Forelimb muscle (tissue), 1 donor: Measurements from ENCODE around the gene SMPD1. TPM values are rescaled to one million over a fixed set of nuclear protein-coding genes. Genes with fewer than 3 reads are reported as not detected.

Experiments used
- DNase-seq: peaks from one replicate; pipeline ENCODE4 v3.0.0-alpha.2; 2013; ENCODE audit warnings: low read depth
- polyA plus RNA-seq: library from polyadenylated mRNA; unstranded; fragments of 120-200 nt; gene quantifications from one replicate; pipeline ENCODE4 v1.2.1, GENCODE V29; 2013; ENCODE audit not compliant: insufficient read length

The SMPD1 gene
- 22.4 TPM for polyA plus RNA-seq

DNA sequence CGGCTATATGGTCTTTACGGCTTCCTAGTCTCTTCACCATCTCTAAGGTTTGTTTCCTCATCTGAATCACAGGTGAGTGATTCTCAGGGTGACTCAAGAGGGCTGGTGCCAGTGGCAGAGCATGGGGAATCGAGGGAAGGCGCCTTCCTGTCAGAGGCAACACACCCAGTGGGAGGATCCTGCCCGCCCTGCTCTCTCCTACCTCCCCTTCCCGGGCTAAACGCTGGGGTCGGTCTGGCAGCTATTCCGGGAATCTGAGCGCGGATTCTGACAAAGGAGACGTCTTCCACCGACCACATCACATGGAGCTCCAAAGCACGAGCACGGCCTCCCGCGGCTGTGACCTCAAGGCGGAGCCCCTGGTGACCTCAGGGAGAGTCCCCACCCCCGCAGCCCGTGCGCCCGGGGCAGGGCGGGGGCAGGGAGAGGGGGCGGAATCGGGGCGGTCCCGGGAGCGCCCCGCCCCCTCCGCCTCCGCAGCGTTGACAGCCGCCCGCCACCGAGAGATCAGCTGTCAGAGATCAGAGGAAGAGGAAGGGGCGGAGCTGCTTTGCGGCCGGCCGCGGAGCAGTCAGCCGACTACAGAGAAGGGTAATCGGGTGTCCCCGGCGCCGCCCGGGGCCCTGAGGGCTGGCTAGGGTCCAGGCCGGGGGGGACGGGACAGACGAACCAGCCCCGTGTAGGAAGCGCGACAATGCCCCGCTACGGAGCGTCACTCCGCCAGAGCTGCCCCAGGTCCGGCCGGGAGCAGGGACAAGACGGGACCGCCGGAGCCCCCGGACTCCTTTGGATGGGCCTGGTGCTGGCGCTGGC, at the start of gene SMPD1:
SMPD1 (plus strand) TSS at position 570 of the 813 bp plus-strand sequence; CDS start at position 695, 125 bp downstream.
- peak; percentile 68 for DNase-seq

DNA sequence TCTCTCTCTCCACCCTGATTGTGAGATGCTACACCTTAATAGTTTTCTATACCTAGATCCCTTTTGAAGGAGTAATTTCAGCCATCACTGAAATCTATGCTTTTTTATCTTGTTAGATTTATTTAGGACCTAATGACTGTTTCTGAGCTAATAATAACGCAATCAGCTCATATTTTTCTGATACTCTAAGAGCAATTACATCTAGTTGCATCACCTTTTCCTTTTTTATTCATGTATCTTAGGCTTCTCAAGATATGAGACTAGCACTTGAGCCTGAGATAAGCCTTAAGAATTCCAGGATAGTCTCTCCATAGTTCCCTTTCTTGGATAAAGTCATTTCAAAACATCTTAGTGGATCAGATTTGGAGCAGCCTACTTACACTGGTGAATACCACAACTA, 44.9 kb upstream of the SMPD1 start:
- DNase-seq = no peak

DNA sequence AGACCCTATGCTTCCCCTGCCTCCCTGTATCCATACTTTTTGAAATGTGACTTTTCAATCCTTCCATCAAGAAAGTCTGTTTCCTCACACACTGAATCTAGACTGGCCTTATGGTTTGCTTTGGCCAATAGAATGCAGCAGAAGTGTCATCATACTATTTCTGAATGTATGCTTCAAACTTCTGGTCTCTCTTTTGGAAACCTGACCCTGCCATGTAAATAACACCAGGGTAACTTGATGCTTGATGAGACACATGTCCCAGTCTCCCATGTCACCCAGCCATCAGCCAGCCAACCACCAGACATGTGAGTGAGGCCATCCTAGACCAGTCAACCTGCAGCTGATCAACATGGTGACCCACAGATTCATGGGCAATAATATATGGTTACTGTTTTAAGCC, 40.2 kb upstream of the SMPD1 start:
- DNase-seq = no peak

DNA sequence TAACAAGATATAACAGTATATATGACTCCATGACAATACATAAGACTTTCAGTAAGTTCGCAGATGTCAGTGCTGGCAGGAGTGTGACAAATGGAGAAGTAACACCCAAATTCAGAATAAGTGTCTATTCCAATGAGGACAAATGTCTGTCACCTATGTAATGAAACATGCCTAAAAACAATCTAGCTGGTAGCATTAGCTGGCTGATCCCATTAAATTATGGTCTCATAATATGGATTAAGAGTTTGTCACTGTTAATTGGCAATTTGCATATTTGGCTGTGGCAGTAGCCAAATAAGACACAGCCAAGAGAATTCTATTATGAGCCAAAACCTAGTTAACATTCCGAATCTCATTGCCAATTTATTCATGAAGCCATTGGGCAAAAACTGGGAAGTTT, 39.8 kb upstream of the SMPD1 start:
- no peak for DNase-seq

DNA sequence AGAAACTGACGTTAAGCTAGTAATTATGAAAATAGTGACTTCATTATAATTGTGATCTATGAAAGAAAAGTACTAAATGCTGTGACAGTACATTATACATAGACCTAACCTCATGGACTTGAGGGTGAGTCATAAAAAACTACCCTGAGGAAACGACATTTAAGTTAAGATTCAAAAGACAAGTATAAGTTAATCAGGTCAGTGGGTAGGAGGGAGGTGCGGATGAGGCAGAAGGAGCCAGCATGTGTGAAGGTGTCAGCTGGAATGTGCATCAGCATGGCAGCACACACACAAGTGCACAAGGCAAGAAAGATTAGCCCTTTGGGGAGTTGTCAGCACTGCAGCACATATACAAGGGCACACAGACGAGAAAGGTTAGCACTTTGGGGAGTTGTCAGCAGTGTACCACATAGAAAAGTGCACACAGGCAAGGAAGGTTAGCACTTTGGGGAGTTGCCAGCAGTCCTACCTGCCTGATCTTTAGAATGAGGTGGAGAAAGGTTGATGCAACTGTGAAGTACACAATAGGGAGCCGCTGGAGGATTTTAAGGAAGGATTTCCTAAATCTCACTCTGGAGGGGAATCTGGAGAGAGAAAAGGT, 38.4 kb upstream of the SMPD1 start:
- DNase-seq = no peak

GRCh38 chr11:6353367-6353987, 36.8 kb upstream of the SMPD1 start:
- no peak for DNase-seq

GRCh38 chr11:6354651-6355485, 35.4 kb upstream of the SMPD1 start:
- no peak for DNase-seq

- no peak for DNase-seq
These were observed 33.7 kb upstream of the SMPD1 start for GRCh38 chr11:6356503-6357055.

GRCh38 chr11:6357222-6357621, 33.1 kb upstream of the SMPD1 start:
- no peak for DNase-seq

DNA sequence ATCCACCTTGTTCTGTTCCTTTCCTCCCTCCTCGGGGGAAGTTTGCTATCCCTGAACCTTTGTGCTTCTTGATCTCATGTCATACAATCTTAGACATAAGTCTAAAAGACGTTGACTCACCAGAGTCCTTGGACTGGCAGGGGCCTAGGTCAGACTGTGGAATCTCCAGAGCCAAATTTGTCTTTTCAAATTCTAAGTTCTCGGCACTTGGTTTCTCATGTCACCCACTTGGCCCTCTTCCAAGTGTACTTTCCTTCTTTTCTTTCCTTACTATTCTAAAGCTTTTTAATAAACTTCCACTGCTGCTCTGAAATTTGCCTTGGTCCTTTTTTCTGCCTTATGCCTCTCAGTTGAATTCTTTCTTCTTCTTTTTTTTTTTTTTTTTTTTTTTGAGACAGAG, 30.1 kb upstream of the SMPD1 start:
- DNase-seq = no peak

GRCh38 chr11:6362185-6362872, 27.9 kb upstream of the SMPD1 start:
- DNase-seq = no peak

DNA sequence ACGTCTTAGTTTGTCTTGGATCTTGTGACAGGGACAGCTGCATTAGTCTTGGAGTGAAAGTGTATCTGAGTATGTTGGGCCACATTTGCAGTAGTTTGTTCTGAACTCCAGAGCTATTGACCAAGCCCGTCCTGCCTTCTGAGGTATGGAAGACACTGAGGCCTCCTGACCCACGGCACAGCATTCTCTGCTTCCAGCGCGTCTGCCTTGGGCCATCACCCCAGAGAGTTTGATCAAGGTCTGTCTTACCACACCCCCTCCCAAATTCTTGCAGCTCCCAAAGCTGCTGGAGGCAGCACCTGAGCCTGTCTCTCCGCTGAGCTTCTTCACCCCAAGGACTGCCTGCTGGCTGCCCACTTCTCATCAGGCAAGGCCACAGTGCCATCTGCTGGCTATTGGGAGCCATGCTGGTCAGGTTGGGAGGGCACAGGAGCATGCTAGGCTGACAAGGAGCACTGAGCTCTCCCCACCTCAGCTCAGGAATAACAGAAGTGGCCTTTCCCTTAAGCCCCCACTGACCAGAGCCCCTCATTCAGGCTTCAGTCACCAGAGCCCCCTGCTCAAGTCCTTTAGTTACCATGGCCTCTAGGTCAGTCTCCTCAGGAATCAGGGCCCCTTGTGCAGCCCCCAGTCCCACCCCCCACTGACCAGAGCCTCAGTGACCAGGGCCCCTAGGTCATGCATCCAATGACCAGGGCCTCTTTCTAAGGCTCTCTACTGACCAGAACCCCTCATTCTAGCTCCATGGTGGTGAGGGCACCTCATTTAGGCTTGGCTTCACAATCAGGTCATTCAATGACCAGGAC, 27.2 kb upstream of the SMPD1 start:
- peak; percentile 38 for DNase-seq

- DNase-seq = no peak
These were observed 24.6 kb upstream of the SMPD1 start for GRCh38 chr11:6365659-6366058.

DNA sequence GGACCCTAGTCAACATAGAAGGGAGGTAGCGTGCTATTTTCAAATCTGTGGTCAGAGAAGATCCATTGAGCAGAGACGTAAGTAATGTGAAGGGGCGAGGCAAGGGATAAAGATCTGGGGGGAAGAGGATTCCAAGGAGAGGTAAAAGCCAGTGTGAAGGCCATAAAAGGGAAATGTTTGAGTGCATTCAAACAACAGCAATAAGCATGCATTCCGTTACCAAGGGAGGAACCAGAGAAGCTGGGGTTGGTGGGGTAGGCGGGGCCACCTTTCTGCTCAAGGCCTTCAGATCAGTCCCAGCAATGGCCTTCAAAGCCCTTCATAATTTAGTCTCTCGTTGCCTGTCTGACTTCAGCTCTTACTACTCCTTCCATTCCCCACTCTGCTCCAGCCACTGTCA, 18.4 kb upstream of the SMPD1 start:
- DNase-seq = no peak

GRCh38 chr11:6377902-6378639, 12.2 kb upstream of the SMPD1 start:
- no peak for DNase-seq

GRCh38 chr11:6378640-6378989, 11.7 kb upstream of the SMPD1 start:
- DNase-seq = no peak

- DNase-seq = no peak
These were observed 5.1 kb upstream of the SMPD1 start for GRCh38 chr11:6385046-6385777.

- no peak for DNase-seq
These were observed 2.3 kb upstream of the SMPD1 start for GRCh38 chr11:6387811-6388599.
